Measurements from ENCODE around the gene ACVR1B. TPM values are rescaled to one million over a fixed set of nuclear protein-coding genes. Genes with fewer than 3 reads are reported as not detected.

The ACVR1B gene
- total and polyA plus RNA-seq, 9 of the 15 experiments (the other 6 are each of a cell fraction or from before 2014, with no cell fraction given), result 0.97 to 15.1 (median 6.8) TPM

GRCh38 chr12:52023182-52023975, 71.9 kb downstream of the ACVR1B start (continued):
- peak in 1 of 3 experiments; percentile 50 for TF ChIP-seq YY1 (IDR thresholded peaks at IDR 0.05; ENCODE audit: borderline replicate concordance in 1 of 3, control insufficient read depth in 1 of 3, extremely low read depth in 1 of 3, insufficient read depth in 3 of 3, insufficient read length in 1 of 3, insufficient replicate concordance in 2 of 3, low read depth in 1 of 3, low read length in 2 of 3)
- TF ChIP-seq HOMEZ (CRISPR knock-in tag; IDR thresholded peaks at IDR 0.05), result no peak
- no peak for TF ChIP-seq CBX3 (IDR thresholded peaks at IDR 0.05; ENCODE audit: borderline replicate concordance in 1 of 2, low read length in 2 of 2)
- TF ChIP-seq ESRRA (IDR thresholded peaks at IDR 0.05; ENCODE audit: borderline replicate concordance, low read depth), result 0 out of 2 replicates have a peak, but pooled peaks have one; percentile 27
- TF ChIP-seq SAP30 (IDR thresholded peaks at IDR 0.05; ENCODE audit: borderline replicate concordance, insufficient read depth, low read depth, low read length, poor library complexity, severe bottlenecking), result no peak
- no peak for TF ChIP-seq HNRNPK (IDR thresholded peaks at IDR 0.05; ENCODE audit: low read depth, low read length, poor library complexity, severe bottlenecking)
- TF ChIP-seq TSHZ1 (CRISPR knock-in tag; IDR thresholded peaks at IDR 0.05), result no peak
- no peak; the same call in 1 of the 2 replicates for TF ChIP-seq ZNF384 (IDR thresholded peaks at IDR 0.05; ENCODE audit: low read depth, low read length)
- TF ChIP-seq TEAD1 (CRISPR knock-in tag; IDR thresholded peaks at IDR 0.05), result 0 out of 4 replicates have a peak, but pooled peaks have one; percentile 17 to 35
- TF ChIP-seq ZNF408 (CRISPR knock-in tag; IDR thresholded peaks at IDR 0.05; ENCODE audit: low read depth), result no peak
- TF ChIP-seq CHCHD3 (CRISPR knock-in tag; IDR thresholded peaks at IDR 0.05), result no peak
- no peak for TF ChIP-seq ELF1 (tag; IDR thresholded peaks at IDR 0.05)
- TF ChIP-seq NCOA2 (IDR thresholded peaks at IDR 0.05; ENCODE audit: partially characterized antibody in 2 of 2), result no peak
- no peak for TF ChIP-seq ZNF354B (CRISPR knock-in tag; IDR thresholded peaks at IDR 0.05)
- TF ChIP-seq PRMT5 (CRISPR knock-in tag; IDR thresholded peaks at IDR 0.05), result no peak
- TF ChIP-seq ZNF699 (CRISPR knock-in tag; IDR thresholded peaks at IDR 0.05; ENCODE audit: insufficient replicate concordance), result no peak
- no peak for TF ChIP-seq CCAR2 (IDR thresholded peaks at IDR 0.05; ENCODE audit: low read depth, low read length)
- peak; percentile 42; the same call in 1 of the 2 replicates for TF ChIP-seq RBFOX2 (IDR thresholded peaks at IDR 0.05; ENCODE audit: low read depth, low read length)
- TF ChIP-seq, protein P1, sequence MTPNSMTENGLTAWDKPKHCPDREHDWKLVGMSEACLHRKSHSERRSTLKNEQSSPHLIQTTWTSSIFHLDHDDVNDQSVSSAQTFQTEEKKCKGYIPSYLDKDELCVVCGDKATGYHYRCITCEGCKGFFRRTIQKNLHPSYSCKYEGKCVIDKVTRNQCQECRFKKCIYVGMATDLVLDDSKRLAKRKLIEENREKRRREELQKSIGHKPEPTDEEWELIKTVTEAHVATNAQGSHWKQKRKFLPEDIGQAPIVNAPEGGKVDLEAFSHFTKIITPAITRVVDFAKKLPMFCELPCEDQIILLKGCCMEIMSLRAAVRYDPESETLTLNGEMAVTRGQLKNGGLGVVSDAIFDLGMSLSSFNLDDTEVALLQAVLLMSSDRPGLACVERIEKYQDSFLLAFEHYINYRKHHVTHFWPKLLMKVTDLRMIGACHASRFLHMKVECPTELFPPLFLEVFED (CRISPR knock-in tag; conservative IDR thresholded peaks at IDR 0.05), result peak; percentile 81; the same call in 1 of the 2 replicates
